Middle frontal gyrus (tissue), 1 donor: ENCODE results near the gene NEK8.
A peak's percentile ranks its signal among the peaks of the same experiment; 100 is the strongest.

Experiments used
- DNase-seq: peaks from one replicate; pipeline ENCODE4 v3.0.0-alpha.2; 2015; ENCODE audit warnings: low spot score; ENCODE audit errors: extremely low spot score

NEK8 gene

GRCh38 chr17:28744972-28745785, 16.6 kb downstream of the NEK8 start:
- peak; percentile 75 for DNase-seq

DNA sequence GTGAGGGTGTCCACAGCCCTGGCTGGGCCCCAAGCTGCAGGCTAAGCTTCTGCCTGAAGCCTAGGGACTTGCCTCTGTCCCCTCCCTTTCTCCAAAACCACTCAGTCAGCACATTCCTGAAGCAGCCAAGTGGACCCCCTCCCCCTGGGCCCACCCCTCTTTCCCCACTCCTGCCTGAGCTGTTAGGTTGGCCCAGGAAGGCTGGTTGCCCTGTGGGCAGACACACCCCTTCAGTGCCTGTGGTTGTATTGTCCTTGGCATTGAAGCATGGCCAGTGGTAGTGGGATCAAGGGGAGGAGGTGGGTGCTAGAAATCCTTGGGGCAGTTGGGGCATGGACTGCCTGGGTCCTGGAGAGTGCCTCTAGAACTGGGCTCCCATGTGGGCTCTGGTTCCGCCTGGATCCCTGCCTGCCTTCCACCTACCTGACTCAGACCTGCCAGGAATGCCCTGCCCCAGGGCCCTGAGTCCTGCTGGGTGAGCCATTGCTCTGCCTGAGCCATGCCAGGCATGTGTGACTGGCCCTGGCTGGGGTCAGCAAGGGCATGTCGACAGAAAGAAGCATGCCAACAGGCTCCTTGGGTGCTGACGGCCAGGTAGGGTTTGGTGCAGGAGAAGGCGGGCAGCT, 17.3 kb downstream of the NEK8 start:
- DNase-seq = no peak

GRCh38 chr17:28746611-28747050, 18.0 kb downstream of the NEK8 start:
- DNase-seq = no peak

GRCh38 chr17:28747051-28747691, 18.6 kb downstream of the NEK8 start:
- DNase-seq = peak; percentile 42

- DNase-seq = no peak
These were observed 19.5 kb downstream of the NEK8 start for GRCh38 chr17:28747801-28748750.

- DNase-seq = no peak
These were observed 20.4 kb downstream of the NEK8 start for GRCh38 chr17:28748852-28749515.

DNA sequence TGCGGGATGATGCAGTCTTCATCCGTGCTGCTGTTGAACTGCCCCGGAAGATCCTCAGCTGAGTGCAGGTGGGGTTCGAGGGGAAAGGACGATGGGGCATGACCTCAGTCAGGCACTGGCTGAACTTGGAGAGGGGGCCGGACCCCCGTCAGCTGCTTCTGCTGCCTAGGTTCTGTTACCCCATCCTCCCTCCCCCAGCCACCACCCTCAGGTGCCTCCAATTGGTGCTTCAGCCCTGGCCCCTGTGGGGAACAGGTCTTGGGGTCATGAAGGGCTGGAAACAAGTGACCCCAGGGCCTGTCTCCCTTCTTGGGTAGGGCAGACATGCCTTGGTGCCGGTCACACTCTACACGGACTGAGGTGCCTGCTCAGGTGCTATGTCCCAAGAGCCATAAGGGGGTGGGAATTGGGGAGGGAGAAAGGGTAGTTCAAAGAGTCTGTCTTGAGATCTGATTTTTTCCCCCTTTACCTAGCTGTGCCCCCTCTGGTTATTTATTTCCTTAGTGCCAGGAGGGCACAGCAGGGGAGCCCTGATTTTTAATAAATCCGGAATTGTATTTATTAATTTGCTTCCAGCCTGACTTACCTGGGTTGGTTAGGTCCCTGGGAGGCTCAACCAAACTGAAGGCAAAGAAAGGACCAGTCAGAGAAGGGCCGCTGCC, 21.1 kb downstream of the NEK8 start:
- no peak for DNase-seq

DNA sequence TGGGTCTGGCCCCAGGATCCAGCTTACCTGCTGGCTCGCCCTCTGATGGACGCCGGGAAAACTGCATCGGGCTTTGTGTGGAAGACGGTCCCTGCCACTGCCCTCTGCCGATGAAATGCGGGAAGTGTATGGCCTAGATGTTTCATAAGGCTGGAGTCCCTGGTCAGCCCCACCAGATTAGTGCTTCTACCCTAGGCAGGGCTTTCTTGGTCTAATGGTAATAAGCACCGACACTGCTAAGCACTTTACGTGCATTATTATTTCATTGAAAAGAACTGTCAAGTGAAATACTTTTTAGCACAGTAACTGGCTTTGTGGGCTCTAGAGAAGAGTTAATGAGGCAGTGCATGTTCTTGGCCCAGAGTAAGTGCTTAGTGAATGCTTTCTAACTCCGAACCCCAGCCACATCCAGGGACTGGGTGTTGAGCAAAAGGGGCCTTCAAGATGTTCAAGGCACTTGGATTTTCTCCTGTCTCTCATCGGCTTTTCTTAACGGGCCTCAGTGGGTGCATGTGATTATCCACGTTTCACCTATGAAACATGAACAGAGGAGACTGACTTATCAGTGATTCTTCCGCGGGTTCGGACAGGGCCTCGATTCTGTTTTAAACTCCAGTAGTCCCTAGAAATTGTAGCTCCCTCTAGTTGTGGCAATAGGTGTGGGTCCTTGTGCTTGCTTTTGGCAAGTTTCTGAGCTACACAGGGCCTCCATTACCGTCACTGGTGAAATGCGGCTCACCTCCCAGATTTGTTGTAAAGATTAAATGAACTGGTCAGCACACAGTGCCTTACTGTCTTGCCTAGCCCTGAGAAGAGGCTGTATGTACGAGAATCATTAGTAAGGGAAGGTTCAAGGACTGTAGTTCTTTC, 21.8 kb downstream of the NEK8 start:
- DNase-seq = peak; percentile 88

DNA sequence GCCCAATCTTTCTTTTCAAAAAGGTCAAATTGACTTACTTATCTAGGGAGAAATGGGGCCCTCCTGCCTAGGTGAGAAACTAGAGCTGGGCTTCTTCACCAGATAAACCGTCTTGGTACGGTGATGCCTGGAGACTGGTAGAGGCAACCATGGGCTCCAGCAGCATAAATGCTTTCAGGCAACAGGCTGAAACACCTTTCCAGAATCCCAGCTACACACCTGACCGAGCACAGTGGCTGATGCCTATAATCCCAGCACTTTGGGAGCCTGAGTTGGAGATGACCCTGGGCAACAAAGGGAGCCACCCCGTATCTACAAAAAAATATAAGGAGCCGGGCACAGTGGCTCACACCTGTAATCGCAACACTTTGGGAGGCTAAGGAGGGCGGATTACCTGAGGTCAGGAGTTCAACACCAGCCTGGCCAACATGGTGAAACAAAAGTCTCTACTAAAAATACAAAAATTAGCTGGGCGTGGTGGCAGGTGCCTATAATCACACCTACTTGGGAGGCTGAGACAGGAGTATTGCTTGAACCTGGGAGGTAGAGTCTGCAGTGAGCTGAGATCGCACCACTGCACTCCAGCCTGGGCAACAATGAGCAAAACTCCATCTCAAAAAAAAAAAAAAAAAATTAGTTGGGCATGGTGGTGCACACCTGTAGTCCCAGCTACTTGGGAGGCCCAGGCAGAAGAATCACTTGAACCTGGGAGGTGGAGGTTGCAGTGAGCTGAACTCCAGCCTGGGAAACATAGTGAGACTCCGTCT, 23.2 kb downstream of the NEK8 start:
- DNase-seq = no peak

DNA sequence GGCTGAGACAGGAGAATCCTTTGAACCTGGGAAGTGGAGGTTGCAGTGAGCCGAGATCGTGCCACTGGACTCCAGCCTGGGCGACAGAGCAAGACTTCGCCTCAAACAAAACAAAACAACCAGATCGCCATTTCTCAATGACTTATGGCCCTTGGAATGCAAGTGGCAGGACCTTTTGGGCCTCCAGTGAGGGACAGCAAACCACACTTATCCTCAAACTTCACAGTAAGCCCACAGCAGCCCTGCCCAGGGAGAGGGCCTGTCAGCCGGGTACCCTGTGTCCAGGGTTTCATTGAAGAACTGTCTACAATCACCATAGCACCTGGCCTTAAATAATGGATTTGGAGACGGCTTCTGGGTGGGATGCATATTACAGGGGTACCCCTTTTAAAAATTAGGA, 26.9 kb downstream of the NEK8 start:
- DNase-seq = no peak

- no peak for DNase-seq
These were observed 27.6 kb downstream of the NEK8 start for GRCh38 chr17:28756049-28756804.

- no peak for DNase-seq
These were observed 30.0 kb downstream of the NEK8 start for GRCh38 chr17:28758411-28759121.

- DNase-seq = no peak
These were observed 30.8 kb downstream of the NEK8 start for GRCh38 chr17:28759256-28759865.

DNA sequence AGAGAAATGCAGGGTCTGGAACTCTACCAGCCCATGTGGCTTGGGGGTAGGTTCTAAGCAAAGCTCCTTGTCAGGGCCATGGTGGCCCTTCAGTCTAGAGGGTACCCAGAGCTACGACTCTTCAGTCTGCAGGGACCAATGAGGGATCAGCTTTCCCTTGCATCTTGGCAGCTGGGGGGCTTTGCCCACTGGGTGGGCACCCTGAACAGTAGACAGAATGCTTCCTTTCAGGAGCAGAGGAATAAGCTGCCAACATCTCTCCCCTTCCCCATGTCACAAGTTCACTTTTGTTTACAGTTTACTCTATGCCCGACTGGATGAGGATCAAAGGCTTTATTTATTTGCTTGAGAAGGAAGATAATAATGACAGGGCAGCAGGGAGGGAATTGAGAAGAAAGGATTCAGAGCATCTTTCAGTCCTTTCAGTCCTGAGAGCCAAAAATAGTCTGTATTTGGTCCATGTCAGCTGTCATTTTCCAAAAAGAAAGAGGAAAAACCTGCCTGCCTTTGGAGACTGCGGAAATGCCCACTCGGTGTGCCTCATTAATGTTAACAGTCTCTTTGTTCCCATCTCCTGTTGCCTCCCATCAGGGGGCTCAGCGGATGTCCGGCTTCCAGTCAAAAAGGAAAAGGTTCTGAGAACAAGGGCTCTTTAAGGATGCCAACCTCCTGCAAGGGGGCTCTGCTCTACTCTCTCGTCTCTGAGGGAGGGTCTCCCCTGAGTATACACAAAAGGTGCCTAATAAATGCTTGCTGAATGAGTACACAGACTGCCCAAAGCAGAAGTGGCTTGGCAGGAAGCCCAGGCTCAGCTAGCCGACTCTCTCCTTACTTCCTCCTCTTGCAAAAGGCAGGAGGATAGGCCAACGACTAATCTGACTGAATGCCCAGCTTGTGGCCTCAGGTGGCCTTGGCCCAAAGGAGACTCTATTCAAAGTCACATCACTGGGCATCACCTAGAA, 32.3 kb downstream of the NEK8 start:
- DNase-seq = no peak

GRCh38 chr17:28763137-28763799, 34.7 kb downstream of the NEK8 start:
- no peak for DNase-seq
